Sigmoid colon (tissue), 4 donors: ENCODE measurements around the gene CLHC1.

Source experiments
- CTCF ChIP-seq, 4 experiments: fragments of 450-650 bp in 3 of 4; fragments of 200-600 bp in 1 of 4; IDR thresholded peaks; one replicate each; pipeline ENCODE4 v1.5.1; 2016 to 2019; ENCODE audit warnings: antibody characterized with exemption in 4 of 4, mild to moderate bottlenecking in 3 of 4, moderate library complexity in 2 of 4
- EP300 ChIP-seq, 4 donors: sonication (generic); formaldehyde crosslinking; IDR thresholded peaks; one replicate each; pipeline ENCODE4 v1.6.1; 2017; ENCODE audit warnings: antibody characterized with exemption in 4 of 4
- POLR2A ChIP-seq, 2 donors: fragments of 450-650 bp; IDR thresholded peaks; one replicate each; pipeline ENCODE4 v1.6.1; 2016; ENCODE audit warnings: antibody characterized with exemption in 2 of 2, mild to moderate bottlenecking in 2 of 2, moderate library complexity in 2 of 2
- POLR2AphosphoS5 ChIP-seq, 4 donors: sonication (generic); formaldehyde crosslinking; IDR thresholded peaks; one replicate each; pipeline ENCODE4 v1.6.1; 2017; ENCODE audit warnings: antibody characterized with exemption in 4 of 4

DNA sequence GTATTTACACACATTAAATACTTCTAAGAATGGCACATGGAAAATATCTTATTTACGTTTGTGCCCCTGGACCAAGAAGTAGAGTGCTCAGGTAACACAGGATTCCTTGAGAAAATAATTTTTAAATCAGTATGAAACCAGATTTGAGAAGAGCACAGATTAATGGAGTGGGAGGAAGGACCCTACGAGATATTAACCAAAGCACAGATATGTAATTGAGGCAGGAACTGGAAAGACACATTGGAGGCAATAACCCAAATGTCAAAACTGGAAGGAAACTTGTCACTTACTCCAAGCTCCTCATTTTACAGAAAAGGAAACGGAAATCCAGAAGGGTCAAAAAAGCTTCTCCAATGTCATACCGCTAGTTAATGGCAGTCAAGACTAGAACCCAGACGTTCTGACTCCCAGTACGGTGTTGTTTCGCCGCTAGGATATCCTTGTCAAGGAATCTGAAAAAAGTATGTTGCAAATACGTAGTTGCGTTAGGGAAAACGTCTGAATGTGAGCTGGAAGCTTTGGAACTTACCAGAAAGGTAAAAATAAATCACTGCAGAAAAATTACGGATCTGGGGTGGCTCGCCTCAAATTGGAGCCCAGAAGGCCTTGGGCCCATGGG is 36.3 kb upstream of the CLHC1 start:
- TF ChIP-seq CTCF (IDR thresholded peaks at IDR 0.05) (no peak), EP300 (IDR thresholded peaks at IDR 0.05) (no peak), POLR2A (IDR thresholded peaks at IDR 0.05) (no peak), POLR2AphosphoS5 (IDR thresholded peaks at IDR 0.05) (no peak)
